ENCODE measurements around the gene DCC. TPM values are rescaled to one million over a fixed set of nuclear protein-coding genes. Genes with fewer than 3 reads are reported as not detected.

Gene DCC
- total and polyA plus RNA-seq, 2 of the 8 experiments (the other 6 are each of a cell fraction or from before 2014, with no cell fraction given), result 0.14 to 1.4 TPM

DNA sequence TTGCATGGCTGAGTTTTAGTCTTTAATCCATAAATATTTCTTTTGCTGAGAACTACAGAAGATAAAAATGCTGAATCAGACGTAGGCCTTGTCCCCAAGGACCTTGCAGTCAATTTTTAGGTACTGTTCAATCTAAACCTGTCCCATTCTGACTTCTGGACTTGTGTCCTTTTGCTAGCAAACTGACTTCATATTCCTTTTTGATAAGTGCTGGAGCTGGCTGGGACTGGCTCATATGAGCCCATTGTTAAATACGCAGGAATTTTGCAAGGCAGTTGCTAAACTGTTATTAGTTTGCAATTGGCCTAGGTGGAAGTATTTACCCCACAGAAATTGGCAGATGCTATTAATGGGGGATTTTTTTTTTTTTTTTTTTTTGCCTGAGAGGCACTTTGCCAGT is 941.4 kb downstream of the DCC start:
- Histone ChIP-seq H3K56ac (replicated peaks; ENCODE audit: insufficient read length, low read depth, low read length) (no peak overlapping the region), H3K4me2 (ENCODE audit: insufficient read depth in 1 of 2, low read depth in 2 of 2, low read length in 2 of 2) (no peak overlapping the region), H3K79me1 (ENCODE audit: low read depth, low read length) (no peaks in the 10 kb centered on the region), H3K9me3 (ENCODE audit: insufficient read depth in 2 of 2, low read depth in 1 of 2, low read length in 1 of 2) (no peaks in the 10 kb centered on the region), H3K4me1 (replicated peaks in 1 of 4; ENCODE audit: control insufficient read depth in 3 of 4, insufficient read depth in 4 of 4, low read length in 3 of 4) (no peaks in the 10 kb centered on the region), H4K91ac (replicated peaks; ENCODE audit: insufficient read length, low read length) (no peak overlapping the region), H3K18ac (ENCODE audit: extremely low read depth, low read length) (no peak overlapping the region), H4K5ac (ENCODE audit: insufficient read length, low read depth, low read length) (no peak overlapping the region), H2AK5ac (ENCODE audit: low read depth, low read length) (no peak overlapping the region), H3K27ac (ENCODE audit: low read depth, low read length) (no peak overlapping the region), H2BK5ac (ENCODE audit: low read depth, low read length) (no peak overlapping the region), H2AFZ (ENCODE audit: low read length) (0 out of 2 replicates have a peak overlapping the region, but pooled peaks have one; percentile 50), H4K8ac (ENCODE audit: extremely low read depth, insufficient read depth, low read length) (no peak overlapping the region), H2BK20ac (ENCODE audit: low read length) (no peak overlapping the region), H3K23me2 (ENCODE audit: low read depth, low read length) (no peaks in the 10 kb centered on the region), H3K14ac (ENCODE audit: insufficient read length) (no peak overlapping the region), H3K4ac (replicated peaks; ENCODE audit: insufficient read length, low read depth, low read length) (no peak overlapping the region), H2BK12ac (ENCODE audit: low read depth, low read length) (no peak overlapping the region), H3K4me3 (ENCODE audit: extremely low read depth in 1 of 4, insufficient read depth in 2 of 4, low read depth in 3 of 4, low read length in 4 of 4) (no peak overlapping the region), H3K27me3 (replicated peaks in 1 of 4; ENCODE audit: control insufficient read depth in 3 of 4, extremely low read depth in 1 of 4, insufficient read depth in 3 of 4, low read length in 3 of 4) (no peaks in the 10 kb centered on the region), H3K79me2 (ENCODE audit: control insufficient read depth in 1 of 2, insufficient read depth in 2 of 2, low read length in 2 of 2) (no peaks in the 10 kb centered on the region), H4K20me1 (replicated peaks in 1 of 2; ENCODE audit: control insufficient read depth in 1 of 2, insufficient read depth in 2 of 2, low read length in 2 of 2) (no peaks in the 10 kb centered on the region), H3K23ac (ENCODE audit: insufficient read length) (no peak overlapping the region), H2BK15ac (ENCODE audit: low read length) (no peak overlapping the region), H3K36me3 (ENCODE audit: control insufficient read depth in 2 of 4, insufficient read depth in 4 of 4, low read length in 3 of 4) (no peaks in the 10 kb centered on the region), H2BK120ac (replicated peaks; ENCODE audit: low read depth, low read length) (no peak overlapping the region), H3K9ac (replicated peaks in 1 of 4; ENCODE audit: extremely low read depth in 1 of 4, low read depth in 3 of 4, low read length in 3 of 4) (no peak overlapping the region)
- TF ChIP-seq KDM5A (IDR thresholded peaks at IDR 0.05; ENCODE audit: low read length) (no peak), SRF (IDR thresholded peaks at IDR 0.05; ENCODE audit: low read depth, low read length) (no peak), TEAD4 (IDR thresholded peaks at IDR 0.05; ENCODE audit: low read depth, low read length) (no peak), SIRT6 (IDR thresholded peaks at IDR 0.05; ENCODE audit: low read length) (no peak), PHF8 (conservative IDR thresholded peaks at IDR 0.05; ENCODE audit: low read depth, low read length) (no peak), KDM4A (IDR thresholded peaks at IDR 0.05; ENCODE audit: low read depth, low read length, severe bottlenecking) (no peak)
- TF ChIP-seq, protein P1, sequence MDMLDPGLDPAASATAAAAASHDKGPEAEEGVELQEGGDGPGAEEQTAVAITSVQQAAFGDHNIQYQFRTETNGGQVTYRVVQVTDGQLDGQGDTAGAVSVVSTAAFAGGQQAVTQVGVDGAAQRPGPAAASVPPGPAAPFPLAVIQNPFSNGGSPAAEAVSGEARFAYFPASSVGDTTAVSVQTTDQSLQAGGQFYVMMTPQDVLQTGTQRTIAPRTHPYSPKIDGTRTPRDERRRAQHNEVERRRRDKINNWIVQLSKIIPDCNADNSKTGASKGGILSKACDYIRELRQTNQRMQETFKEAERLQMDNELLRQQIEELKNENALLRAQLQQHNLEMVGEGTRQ (IDR thresholded peaks at IDR 0.05; ENCODE audit: low read length), result no peak
- DNase-seq (ENCODE audit: low read depth in 1 of 2, low spot score in 2 of 2) (no peak), FAIRE-seq (no peak)
- ChIA-PET POLR2A (ENCODE audit: partially characterized antibody) (no interaction called here), CTCF (ENCODE audit: partially characterized antibody) (no interaction called here)
- WGBS, 2 experiments (ENCODE audit: extremely low coverage in 1 of 2, insufficient coverage in 1 of 2, insufficient read length in 1 of 2, insufficient replicate concordance in 2 of 2, low coverage in 1 of 2, low lambda C conversion rate in 2 of 2, missing lambda C conversion rate in 1 of 2), result 78% methylated on average over 2 of the region's 2 CpGs; no CpG with 5 or more reads in 1 of the 2 experiments

Data from H1 (cell line).